Measurements from ENCODE around the gene DYNLT5.

GRCh38 chr1:66733348-66734017, 18.8 kb upstream of the DYNLT5 start:
- TF ChIP-seq CTCF (IDR thresholded peaks at IDR 0.05 in 8 of 11, conservative IDR thresholded peaks at IDR 0.05 in 3 of 11) (no peak), POLR2AphosphoS5 (IDR thresholded peaks at IDR 0.05) (no peak), POLR2A (IDR thresholded peaks at IDR 0.05) (no peak)

Measured in spleen (tissue), 7 donors.